ENCODE results near the gene PAPSS1. TPM values are rescaled to one million over a fixed set of nuclear protein-coding genes. Genes with fewer than 3 reads are reported as not detected.

PAPSS1 gene
- total RNA-seq, 1 donor from 2014 or later = 140 TPM

DNA sequence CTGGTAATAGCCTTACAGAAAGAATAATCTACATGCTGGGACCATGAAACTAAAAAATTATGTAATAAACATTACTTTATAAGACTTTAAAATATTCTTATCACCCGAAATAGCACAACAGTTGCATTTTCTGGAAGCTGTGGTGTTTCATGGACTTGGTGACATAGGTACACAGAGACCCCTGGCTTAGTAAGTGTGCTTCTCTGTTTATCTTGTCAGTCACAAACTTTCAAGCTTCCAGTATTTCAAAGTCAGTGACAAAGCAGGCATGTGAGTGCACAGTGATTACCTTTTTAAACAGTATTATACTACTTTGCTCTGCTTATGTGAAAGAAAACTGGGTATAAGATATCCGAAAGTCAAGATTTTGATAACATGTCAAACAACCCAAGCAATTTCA is 84.3 kb downstream of the PAPSS1 start:
- TF ChIP-seq, protein P1, sequence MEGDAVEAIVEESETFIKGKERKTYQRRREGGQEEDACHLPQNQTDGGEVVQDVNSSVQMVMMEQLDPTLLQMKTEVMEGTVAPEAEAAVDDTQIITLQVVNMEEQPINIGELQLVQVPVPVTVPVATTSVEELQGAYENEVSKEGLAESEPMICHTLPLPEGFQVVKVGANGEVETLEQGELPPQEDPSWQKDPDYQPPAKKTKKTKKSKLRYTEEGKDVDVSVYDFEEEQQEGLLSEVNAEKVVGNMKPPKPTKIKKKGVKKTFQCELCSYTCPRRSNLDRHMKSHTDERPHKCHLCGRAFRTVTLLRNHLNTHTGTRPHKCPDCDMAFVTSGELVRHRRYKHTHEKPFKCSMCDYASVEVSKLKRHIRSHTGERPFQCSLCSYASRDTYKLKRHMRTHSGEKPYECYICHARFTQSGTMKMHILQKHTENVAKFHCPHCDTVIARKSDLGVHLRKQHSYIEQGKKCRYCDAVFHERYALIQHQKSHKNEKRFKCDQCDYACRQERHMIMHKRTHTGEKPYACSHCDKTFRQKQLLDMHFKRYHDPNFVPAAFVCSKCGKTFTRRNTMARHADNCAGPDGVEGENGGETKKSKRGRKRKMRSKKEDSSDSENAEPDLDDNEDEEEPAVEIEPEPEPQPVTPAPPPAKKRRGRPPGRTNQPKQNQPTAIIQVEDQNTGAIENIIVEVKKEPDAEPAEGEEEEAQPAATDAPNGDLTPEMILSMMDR (IDR thresholded peaks at IDR 0.05) = no peak
- TF ChIP-seq EZH2 (IDR thresholded peaks at IDR 0.05) (no peak), EZH2phosphoT487 (IDR thresholded peaks at IDR 0.05) (no peak)
- Mint-ChIP-seq H3K27me3 (ENCODE audit: insufficient read depth, low read depth) (no peaks in the 10 kb centered on the region), H3K4me1 (no peaks in the 10 kb centered on the region), H3K4me3 (no peak overlapping the region), H3K36me3 (peaks cover 2% of the 10 kb centered on the region), H3K9me3 (no peaks in the 10 kb centered on the region), H3K27ac (no peak overlapping the region)
- Histone ChIP-seq H2AFZ (replicated peaks) (no peak overlapping the region), H3K27ac (no peak overlapping the region), H3K4me2 (no peak overlapping the region), H3F3A (ENCODE audit: low read depth) (no peaks in the 10 kb centered on the region), H3K79me2 (ENCODE audit: low read depth) (no peaks in the 10 kb centered on the region), H3K27me3 (no peaks in the 10 kb centered on the region), H4K20me1 (ENCODE audit: low read depth) (no peaks in the 10 kb centered on the region), H3K4me3 (no peak overlapping the region), H3K9me3 (ENCODE audit: low read depth) (no peaks in the 10 kb centered on the region), H3K4me1 (no peaks in the 10 kb centered on the region), H3K9ac (no peak overlapping the region), H3K36me3 (no peaks in the 10 kb centered on the region)
- no peak for DNase-seq (ENCODE audit: low spot score)

DNA sequence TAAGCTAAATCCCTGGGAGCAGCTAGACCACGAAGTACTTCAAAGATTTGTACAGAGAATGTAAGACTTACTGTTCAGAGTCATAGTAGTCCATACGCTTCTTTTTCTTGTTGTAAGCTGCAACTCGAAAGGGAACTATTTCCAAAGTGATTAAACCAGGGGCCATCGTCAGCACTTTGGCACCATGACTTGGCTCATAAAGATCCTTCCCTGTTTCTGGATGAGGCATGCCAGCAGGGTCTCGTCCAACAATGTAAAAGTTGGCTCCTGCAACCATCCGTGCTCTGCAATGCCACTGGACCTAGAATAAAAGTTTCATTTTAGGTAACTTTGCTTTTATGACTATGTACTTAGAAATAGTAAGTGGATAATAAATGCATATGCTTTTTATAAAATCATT is 88.5 kb downstream of the PAPSS1 start:
- H4K20me1 ChIP-seq (ENCODE audit: low read depth) = no peaks in the 10 kb centered on the region
- H3K9me3 ChIP-seq (ENCODE audit: low read depth) = no peaks in the 10 kb centered on the region
- H3K27ac Mint-ChIP-seq = no peak overlapping the region
- H3K4me1 ChIP-seq = no peaks in the 10 kb centered on the region
- no peak for TF ChIP-seq EZH2phosphoT487 (IDR thresholded peaks at IDR 0.05)
- TF ChIP-seq, protein P1 (IDR thresholded peaks at IDR 0.05) = no peak
- TF ChIP-seq EZH2 (IDR thresholded peaks at IDR 0.05) = no peak
- H3K27ac ChIP-seq = no peak overlapping the region
- no peak overlapping the region for H3K4me3 ChIP-seq
- no peak overlapping the region for H2AFZ ChIP-seq (replicated peaks)
- H3K4me1 Mint-ChIP-seq = no peaks in the 10 kb centered on the region
- no peak overlapping the region for H3K4me3 Mint-ChIP-seq
- peaks cover 12% of the 10 kb centered on the region for H3K36me3 Mint-ChIP-seq
- H3K27me3 Mint-ChIP-seq (ENCODE audit: insufficient read depth, low read depth) = no peaks in the 10 kb centered on the region
- H3F3A ChIP-seq (ENCODE audit: low read depth) = no peaks in the 10 kb centered on the region
- no peaks in the 10 kb centered on the region for H3K9me3 Mint-ChIP-seq
- DNase-seq (ENCODE audit: low spot score) = no peak
- H3K27me3 ChIP-seq = no peaks in the 10 kb centered on the region
- no peaks in the 10 kb centered on the region for H3K79me2 ChIP-seq (ENCODE audit: low read depth)
- no peak overlapping the region for H3K9ac ChIP-seq
- no peak overlapping the region for H3K4me2 ChIP-seq
- H3K36me3 ChIP-seq = no peaks in the 10 kb centered on the region

DNA sequence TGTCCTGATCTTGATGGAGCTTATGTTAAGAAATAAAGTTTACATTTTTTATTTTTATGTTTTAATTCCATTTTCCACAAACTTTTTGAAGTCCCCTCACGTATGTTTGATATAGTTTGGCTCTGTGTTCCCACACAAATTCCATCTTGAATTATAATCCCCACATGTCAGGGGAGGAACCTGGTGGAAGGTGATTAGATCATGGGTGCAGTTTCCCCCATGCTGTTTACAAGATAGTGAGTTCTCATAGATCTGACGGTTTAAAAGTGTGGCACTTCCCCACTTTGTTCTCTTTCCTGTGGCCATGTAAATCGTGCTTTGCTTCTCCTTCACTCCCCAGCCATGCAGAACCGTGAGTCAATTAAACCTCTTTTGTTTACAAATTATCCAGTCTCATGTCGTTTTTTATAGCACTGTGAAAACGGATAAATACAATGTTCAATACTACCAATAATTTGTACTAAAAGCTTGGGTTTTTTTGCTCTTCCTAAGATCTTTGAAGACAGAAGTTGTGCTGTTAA is 89.8 kb downstream of the PAPSS1 start:
- no peak overlapping the region for H3K4me3 Mint-ChIP-seq
- no peaks in the 10 kb centered on the region for H3F3A ChIP-seq (ENCODE audit: low read depth)
- no peak for TF ChIP-seq EZH2phosphoT487 (IDR thresholded peaks at IDR 0.05)
- H3K4me3 ChIP-seq = no peak overlapping the region
- no peak overlapping the region for H3K9ac ChIP-seq
- no peaks in the 10 kb centered on the region for H3K27me3 ChIP-seq
- H3K4me2 ChIP-seq = no peak overlapping the region
- H3K9me3 ChIP-seq (ENCODE audit: low read depth) = no peaks in the 10 kb centered on the region
- no peaks in the 10 kb centered on the region for H3K4me1 Mint-ChIP-seq
- H3K36me3 Mint-ChIP-seq = peaks cover 14% of the 10 kb centered on the region
- H3K79me2 ChIP-seq (ENCODE audit: low read depth) = no peaks in the 10 kb centered on the region
- H4K20me1 ChIP-seq (ENCODE audit: low read depth) = no peaks in the 10 kb centered on the region
- H3K27ac Mint-ChIP-seq = no peak overlapping the region
- no peaks in the 10 kb centered on the region for H3K36me3 ChIP-seq
- DNase-seq (ENCODE audit: low spot score) = no peak
- H3K27ac ChIP-seq = no peak overlapping the region
- peaks cover 2% of the 10 kb centered on the region for H3K9me3 Mint-ChIP-seq
- no peaks in the 10 kb centered on the region for H3K27me3 Mint-ChIP-seq (ENCODE audit: insufficient read depth, low read depth)
- no peak overlapping the region for H2AFZ ChIP-seq (replicated peaks)
- H3K4me1 ChIP-seq = no peaks in the 10 kb centered on the region

DNA sequence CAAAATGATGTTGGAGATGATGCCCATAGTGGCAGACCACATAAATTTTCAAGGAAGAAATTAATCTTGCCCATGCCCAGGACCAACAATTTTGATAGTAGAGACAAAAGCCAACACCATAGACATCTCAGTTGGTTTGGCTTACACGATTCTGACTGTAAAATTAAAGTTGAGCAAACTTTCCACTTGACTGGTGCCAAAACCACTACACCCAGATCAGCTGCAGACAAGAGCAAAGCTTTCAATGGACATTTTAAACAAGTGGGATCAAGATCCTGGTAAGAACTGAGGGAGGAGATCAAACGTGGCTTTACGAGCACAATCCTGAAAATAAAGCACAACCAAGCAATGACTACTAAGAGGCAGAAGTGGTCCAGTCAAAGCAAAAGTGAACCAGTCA is 90.7 kb downstream of the PAPSS1 start:
- Histone ChIP-seq H3K4me2 (no peak overlapping the region), H3F3A (ENCODE audit: low read depth) (no peaks in the 10 kb centered on the region), H3K9me3 (ENCODE audit: low read depth) (no peaks in the 10 kb centered on the region), H3K27ac (no peak overlapping the region), H3K9ac (no peak overlapping the region), H3K4me3 (no peak overlapping the region), H3K27me3 (no peaks in the 10 kb centered on the region), H4K20me1 (ENCODE audit: low read depth) (no peaks in the 10 kb centered on the region), H3K36me3 (peaks cover 3% of the 10 kb centered on the region), H3K79me2 (ENCODE audit: low read depth) (no peaks in the 10 kb centered on the region), H3K4me1 (no peaks in the 10 kb centered on the region), H2AFZ (replicated peaks) (no peak overlapping the region)
- DNase-seq (ENCODE audit: low spot score) = no peak
- no peaks in the 10 kb centered on the region for H3K27me3 Mint-ChIP-seq (ENCODE audit: insufficient read depth, low read depth)
- H3K4me1 Mint-ChIP-seq = no peaks in the 10 kb centered on the region
- H3K36me3 Mint-ChIP-seq = peaks cover 14% of the 10 kb centered on the region
- H3K9me3 Mint-ChIP-seq = peaks cover 2% of the 10 kb centered on the region
- H3K4me3 Mint-ChIP-seq = no peak overlapping the region
- H3K27ac Mint-ChIP-seq = no peak overlapping the region
- TF ChIP-seq, protein P1 (IDR thresholded peaks at IDR 0.05) = no peak
- no peak for TF ChIP-seq EZH2phosphoT487 (IDR thresholded peaks at IDR 0.05)
- no peak for TF ChIP-seq EZH2 (IDR thresholded peaks at IDR 0.05)

Data from neural progenitor cell (in vitro differentiated cells).